NOMO-1 treated with DMSO at 0.1 percent for 48 hours (cell line): ENCODE measurements around the gene TBX1.

ENCODE experiments used
- DNase-seq: peaks from one replicate; lab custom pipeline; 2025; ENCODE audit not compliant: unreplicated experiment; lab: John Stamatoyannopoulos, UW

TBX1 gene

DNA sequence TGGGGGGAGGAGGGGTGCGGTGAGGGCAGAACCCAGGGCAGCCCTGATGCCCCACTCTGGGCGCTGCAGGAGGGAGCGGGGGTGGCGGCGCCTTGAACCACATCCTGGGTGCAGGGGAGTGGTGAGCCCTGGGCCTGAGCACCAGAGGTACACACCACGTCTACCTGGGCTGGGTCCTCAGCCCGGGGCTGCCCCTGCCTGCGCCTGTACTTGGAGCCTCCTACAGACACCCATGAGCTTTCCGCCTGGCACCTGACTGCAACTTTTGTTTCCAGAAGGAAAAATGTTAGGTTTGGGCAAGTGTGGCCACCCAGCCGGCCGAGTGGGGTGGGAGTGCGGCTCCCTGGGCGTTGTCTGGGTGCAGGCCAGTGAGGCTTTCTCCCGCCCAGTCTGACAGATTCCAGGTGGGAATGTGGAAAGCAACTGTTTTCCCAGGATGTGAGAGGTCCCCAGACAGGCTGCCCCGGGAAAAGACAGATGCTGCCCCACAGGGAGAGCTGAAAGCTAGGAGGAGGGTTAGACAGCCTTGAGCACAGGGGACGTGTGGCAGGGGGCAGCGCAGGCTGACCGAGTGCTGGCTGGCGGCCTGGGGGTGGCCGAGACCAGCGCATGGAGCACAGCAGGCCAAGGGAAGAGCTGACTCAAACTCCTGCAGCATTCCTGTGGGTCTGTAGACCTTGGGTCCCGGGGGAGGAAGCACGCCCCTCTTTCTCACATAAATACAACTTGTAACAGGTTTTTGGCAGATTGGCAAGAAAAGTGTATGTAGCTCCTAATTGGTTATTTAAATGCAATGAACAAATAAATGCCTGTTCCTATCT is 50.0 kb downstream of the TBX1 start:
- no peak for DNase-seq

DNA sequence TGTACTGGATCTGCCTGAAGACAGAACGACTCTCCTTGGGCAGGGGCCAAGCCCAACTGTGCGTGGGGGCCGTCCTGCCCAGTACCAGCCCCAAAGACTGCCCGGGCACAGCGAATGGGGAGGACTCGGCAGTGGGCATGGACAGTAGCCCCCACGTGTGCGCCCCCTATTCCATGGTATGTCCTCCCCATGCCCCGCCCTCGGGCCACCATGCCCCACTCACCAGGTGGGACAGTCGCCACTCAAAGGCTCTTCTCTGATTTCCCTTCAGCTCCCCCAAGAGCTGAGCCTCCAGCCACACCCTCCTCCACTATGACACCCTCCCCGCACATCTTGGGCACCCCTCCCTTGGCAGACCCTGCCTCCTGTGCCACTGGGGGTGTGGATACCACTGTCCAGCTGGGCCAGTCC is 50.6 kb downstream of the TBX1 start:
- no peak for DNase-seq

GRCh38 chr22:19811811-19812771 is 51.5 kb downstream of the TBX1 start:
- DNase-seq = no peak

DNA sequence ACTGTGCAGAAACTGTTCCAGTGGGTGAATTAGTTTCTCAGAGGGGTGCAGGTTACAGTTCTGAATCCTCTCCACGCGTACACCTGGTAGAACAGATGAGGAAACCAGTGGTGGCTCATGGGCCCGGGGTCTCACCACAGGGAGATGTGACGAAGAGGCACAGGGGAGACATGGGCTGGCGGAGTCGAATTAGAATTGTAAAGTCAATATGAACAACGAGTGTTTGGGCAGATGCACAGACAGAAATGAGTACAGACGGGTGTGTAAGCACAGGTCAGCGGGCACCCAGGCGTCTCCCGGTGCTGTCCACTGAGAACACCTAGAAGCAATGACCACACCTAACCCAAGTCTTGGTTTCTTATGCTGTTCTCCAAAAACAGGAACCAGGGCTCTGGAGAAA is 52.3 kb downstream of the TBX1 start:
- DNase-seq = no peak

DNA sequence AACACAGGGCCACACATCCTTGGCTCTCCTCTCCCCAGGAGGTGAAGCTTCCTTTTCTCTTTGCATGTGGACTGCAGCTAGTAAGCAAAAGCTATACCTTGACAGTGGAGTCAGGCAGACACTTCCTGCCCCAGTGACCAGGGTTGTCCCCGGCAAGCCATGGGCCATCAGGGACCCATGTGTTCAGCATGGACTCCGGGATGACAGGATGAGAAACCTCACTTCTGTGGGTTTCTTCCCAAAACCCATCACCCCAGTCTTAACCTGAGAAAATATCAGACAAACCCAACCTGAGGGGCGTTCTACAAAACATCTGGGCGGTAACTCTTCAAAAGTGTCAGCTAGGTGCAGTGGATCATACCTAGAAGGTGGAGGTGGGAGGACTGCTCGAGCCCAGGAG is 53.9 kb downstream of the TBX1 start:
- no peak for DNase-seq

DNA sequence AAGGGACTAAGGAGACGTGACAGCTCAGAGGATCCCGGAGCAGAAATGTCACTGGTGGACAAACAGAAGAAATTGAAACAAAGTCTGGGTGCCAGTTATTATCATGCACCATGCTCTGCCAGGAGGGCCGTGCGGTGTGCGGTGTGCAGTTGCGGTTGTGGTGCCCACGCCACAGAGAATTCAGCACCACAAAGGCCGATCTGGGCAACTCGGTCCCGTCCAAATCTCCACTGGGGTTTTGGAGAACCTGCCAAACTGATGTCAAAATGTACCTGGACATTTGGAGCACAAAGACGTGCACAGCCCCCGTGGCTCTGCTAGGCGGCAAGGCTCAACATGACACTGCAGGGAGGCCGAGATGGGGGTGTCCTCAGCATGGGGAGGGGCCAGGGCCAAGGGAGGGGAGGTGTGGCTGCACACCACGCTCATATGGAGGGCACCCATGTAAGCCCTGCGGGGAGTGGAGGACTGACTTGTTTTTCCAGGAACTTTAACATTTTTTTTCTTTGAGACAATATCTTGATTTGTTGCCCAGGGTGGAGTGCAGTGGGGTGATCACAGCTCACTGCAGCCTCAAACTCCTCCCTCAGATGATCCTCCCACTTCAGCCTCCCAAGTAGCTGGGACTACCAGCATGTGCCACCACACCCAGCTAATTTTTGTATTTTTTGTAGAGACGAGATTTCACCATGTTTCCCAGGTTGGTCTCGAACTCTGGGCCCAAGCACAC is 54.7 kb downstream of the TBX1 start:
- no peak for DNase-seq

DNA sequence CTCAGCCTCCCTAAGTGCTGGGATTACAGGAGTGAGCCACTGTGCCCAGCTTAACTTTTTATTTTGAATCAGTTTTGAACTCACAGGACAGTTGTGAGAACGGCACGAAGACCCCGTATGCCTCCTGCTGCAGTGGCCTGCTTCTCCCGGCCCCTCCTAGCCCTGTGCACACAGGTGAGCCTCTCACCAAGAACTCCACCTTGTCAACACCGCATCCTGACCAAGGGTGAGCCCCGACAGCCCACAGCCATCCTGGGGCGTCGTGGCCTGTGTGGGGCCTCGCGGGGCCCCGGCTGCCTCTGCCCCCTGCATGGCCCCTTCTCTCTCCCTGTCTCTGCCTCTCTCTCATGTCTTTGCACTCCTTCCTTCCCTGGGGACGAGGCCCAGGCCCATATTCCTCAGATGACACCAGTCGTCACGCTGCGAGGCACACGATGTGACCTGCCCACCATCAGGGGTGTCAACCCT is 55.3 kb downstream of the TBX1 start:
- DNase-seq = no peak

DNA sequence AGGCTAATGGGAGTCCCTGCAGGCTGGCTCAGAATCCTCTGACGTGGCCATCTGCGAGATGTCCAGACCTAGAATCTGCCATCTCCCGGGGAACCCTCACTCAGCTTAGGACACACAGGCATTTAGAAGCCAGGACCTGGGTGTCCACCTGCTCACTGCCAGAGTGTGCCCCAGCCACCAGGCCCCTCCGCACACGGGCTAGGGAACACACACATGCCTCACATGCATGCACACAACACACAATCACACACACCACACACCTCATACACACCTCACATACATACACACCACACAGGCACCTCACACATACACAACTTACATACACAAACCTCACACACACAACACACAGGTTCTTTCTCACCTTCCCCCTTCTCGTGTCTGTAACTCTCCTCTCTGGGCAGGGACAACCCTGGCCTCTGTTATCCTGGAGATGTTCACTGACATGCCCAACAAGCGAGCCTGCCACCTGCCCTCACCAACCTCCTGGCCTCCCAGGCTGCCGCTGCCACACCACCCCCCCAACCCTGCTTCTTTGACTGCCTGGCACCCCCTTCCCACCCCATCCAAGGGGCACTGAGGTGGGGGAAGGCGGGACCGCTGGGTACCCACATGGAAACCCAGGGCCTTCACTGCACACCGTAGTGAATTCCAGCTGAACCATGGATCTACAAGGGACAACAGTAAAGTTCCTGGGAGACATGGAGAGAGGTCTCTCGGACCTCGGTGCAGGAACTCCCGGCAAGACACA is 56.0 kb downstream of the TBX1 start:
- DNase-seq = no peak
